GM18498 (cell line): Measurements from ENCODE around the gene ADGRA1.

Experiments
- ATAC-seq: cut with Tn5 transposase; IDR thresholded peaks from one replicate; pipeline ENCODE4 v1.9.1; 2021; ENCODE audit warnings: mild to moderate bottlenecking, moderate library complexity; ENCODE audit not compliant: unreplicated experiment

ADGRA1 gene

DNA sequence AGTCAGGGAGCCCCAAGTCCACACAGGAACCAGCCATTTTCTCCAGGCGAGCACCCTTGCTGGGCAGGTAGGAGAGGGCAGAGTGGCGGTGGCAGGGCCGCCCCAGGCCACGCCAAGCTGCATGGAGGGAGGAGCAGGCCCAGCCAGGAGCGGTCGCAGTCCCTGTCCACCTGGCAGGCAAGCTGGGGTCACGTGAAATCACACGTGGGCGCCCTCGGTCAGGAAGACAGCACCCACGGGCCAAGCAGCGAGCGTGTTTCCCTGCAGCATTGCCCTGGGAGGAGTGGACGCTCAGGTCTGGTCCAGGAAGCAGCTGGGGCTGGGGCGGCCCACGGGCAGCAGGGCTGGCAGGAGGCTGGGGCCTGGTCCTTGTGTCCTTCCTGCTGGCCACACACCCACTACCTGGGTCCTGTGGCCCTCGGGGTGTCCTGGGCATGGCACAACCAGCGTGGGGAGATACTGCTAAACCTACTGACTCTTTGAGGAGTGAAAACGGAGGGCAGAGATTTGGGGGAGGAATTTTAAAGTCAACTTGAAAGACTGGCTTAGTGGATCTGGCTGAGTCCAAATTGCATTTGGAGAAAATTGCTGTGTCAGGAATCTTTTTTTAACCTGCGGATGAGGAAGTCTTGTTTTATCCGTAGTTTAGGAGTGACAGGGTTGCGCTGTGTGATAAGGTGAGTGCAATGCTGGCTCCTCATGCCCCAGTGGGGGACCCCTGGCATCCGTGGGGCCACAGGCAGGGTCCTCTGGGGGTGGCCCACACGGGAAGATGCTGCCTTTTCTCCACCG lies 12.2 kb upstream of the ADGRA1 start:
- no peak for ATAC-seq

DNA sequence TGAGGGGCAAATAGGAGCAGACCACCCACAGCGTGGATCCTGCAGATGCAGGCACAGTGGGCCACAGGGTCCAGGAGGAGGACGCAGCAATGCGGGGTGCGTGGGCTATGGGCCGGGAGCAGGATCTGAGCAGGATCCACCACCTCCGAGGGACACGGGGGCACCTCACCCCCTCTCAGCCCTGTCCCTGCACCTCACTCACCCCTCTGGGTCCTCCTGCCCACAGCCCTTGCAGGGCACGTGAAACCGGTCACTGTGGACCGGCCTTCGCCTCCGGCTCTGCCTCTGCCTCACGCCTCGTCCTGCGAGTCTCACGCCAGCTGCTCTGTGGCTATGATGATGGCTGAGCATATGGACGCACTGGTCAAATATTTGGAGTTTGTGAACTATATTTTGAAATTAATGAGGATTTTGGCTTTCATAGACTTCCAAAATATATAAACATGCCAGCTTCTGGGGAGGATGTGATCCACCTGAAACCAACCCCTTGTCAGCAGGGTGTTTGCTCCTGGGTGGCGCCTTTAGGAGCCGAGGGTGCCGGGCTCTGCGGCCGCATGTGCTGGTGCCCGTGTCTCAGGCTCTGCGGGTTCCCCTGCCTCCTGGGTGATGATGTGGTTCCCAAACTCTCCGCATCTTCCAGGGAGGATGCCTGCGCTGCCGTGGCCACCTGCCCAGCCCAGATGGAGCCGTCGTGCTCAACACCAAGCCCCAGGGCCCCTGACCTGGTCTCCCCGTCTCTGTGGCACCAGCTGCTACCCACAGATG lies 11.3 kb upstream of the ADGRA1 start:
- ATAC-seq = no peak

DNA sequence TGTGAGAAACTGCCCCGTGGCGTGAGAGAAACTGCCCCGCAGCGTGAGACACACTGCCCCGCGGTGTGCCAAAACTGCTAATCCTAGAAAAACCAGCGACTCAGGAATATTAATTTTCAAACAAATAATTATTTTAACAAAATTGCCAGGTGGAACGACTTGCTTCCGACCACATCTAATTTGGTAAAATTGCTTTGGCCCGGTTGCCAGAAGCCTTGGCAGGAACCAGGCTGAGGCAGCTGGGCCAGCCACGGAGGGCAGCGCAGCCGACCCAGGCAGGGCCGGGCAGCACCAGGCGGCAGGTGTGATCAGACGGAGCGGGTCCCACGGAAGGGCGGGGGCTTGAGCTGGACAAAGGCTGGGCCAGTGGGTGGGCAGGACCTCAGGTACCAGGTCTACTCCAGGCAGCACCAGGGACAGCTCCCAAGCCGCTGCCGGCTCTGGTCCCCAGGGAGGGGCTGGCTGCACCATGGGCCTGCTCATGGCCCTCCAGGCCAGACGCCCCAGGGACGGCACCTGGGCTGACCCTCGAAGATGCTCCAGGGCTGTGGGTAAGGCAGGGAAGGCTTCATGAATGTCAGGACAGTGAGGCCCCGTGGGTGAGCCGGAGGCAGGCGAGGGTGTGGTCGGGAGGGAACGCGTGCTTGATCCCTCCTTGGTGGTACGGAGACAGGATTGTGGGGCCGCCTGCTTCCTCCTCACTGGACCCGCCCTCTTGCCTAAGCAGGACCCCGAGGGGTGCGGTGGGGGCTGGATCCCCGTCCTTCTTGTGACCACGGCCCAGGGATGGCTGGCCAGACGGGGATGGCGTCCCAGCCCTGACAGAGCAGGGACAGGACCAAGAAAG lies 7.7 kb upstream of the ADGRA1 start:
- no peak for ATAC-seq

DNA sequence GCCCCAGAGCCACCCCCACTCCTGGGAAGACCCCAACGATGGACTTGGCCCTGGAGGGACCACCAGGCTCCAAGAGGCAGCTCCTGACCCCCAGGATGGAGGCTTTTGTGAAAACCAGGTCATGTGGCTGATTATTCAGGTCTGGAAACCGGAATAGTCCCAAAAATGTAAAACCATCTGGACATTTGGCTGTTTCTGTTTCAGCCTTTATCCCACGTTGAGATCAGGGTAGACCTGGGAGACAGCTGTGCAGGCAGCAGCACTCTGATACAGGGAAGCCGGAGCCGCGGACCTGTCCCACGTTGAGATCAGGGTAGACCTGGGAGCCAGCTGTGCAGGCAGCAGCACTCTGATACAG lies 7.1 kb upstream of the ADGRA1 start:
- ATAC-seq = no peak

DNA sequence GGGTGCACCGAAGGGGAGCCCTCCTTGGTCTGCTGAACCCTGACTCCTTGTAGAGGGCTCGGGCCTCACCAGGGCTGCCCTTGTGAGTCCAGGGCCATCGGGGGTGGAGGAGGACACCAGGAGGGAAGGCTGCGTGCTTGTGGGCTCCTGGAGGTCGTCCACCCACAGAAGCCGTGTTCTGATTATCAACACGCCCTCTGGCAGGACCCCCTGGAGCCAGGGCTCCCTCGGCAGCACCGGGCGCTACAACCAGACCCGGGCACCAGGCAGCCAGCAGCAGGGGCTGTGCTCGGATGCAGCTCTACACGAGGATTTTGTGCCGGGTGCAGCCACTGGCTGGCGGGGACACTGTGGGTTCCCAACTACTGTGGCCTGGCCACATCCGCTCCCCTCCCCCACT lies 6.1 kb upstream of the ADGRA1 start:
- no peak for ATAC-seq

DNA sequence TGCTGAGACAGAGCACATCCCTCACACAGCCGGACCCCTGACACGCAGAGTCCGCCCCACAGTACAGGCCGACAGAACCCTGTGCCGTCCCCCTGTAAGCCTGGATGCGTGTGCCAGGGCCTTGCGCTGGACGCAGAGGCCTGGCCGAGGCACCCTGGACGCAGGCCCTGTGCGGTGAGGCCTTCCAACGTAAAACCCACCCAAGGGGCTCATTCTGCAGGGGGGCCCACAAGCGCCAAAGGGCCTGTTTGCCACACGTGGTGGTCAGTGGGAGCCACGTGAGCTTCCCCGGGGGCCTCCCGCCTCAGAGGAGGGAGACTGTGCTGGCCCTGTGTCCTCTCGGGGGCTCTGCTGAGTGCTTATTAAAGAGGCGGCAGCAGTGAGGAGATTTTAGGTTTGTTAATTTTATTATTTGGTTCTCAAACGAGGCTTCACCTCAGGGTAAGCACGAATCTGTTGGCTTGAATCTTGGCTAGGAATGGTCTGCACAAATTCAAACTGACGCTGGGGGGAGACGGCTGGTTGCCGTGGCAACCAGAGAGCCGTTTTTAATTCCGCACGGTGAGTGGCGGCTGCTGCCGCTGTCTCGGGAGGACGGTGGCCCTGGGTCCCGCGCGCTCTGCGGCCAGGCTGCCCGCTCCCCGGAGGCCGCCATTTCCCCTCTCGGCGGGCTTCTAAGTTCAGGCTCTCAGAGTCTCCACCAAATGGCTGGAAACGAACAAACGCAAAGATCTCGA lies 4.9 kb upstream of the ADGRA1 start:
- no peak for ATAC-seq

DNA sequence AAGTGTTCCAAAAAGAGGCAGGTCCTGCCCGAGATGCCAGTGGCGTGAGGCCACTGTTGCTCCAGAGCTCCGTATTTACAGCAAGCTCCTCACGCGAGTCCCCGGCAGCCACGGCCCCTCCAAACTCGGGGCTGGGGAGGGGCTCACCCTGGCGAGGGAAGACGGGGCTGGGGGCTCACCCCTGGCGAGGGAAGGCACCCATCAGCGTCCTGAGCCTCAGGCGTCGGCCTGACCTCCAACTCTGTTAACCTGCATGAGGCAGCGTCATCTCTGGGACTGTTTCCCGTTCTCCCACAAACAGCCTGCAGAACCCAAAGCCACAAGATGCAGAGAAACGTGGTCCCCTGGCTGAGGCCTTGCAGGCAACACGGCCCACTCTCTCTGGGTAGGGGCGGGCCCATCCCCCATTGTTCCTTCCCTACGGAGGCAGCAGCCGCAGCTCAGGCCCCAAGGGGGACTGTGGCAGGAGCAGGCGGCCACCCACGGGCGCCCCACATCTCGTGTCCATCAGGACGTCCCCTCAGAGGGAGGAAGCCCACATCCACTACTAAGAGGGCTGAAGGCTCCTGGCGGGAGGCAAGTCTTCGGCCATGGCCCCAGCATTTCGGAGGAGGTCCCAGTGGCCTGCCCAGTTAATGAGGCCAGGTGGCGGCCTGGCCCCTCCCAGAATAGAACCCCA lies 4.2 kb upstream of the ADGRA1 start:
- no peak for ATAC-seq

DNA sequence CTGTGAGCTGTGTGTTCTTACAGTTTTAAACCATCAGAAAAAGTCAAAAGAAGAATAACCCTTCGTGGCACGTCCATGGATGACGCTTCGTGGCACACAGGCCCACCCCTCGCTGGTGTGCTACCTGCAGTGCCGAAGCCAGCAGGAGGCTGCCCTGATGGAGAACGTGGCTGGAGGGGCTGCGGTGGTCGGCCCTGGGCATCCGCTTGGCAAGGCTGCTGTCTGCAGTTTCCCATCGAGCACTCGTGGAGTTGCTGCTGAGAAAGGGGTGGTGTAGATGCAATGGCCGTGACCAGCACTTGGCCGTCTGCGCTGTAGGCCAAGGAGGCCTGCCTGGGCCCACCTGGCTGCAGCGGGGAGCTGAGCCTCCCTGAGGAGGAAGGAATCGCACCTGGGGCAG lies 3.2 kb upstream of the ADGRA1 start:
- no peak for ATAC-seq

DNA sequence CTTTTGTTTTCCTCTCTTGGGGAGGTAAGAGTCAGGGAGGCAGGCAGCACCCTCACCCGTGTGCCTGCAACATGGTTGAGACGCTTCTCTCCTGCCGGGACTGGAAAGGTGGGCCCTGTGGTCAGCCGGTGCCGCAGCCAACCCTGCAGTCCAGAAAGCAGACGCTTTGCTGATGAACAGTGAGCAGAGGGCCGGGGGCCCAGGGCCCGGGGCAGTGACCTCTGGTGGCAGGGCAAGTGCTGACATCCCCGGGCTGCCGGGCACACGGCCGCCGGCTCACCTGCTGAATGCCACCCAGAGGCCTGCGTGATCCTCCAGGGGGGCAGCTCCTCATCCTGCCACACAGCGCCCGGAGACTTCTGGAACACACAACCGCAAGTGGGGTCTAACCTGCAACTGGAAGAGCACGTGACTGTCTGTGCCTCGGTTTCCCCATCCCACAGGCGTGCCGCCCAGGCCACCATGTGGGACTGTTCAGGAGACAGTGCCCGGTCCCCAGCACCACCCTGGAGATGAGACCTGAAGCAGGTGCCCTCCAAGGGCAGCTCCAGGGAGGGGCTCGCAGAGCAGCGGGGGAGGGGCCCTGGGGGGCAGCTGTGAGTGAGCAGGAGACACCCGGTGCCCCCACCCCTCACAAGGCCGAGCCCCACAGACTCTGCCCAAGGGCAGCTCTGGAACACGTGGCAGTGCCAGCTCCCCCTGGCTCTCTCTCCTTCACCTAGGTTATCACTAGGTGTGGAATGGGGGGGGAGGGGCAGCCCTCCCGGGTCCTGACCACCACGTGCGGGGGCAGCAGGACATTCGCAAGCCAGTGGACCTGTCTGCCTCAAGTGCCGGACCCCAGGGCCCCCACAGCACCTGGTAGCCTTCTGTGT lies 2.2 kb upstream of the ADGRA1 start:
- ATAC-seq = no peak

DNA sequence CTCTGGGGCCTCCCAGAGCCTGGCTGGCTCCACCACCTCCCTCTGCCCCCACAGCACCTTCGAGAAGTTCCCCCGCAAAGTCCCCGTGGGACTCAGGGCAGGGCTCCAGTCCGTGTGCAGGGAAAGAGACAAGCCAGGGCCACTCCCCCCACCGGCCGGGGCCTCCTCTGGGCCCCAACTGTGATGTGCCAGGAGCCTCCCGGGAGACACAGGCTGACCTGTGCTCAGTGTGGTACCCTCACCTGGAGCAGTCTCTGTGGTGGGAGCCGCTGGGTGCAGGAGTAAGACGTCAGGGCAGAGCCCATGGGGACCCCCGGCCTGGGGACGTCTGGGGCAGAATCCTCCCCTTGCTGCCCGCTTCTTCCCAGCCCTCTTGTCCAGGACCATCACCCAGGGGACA lies 1.5 kb upstream of the ADGRA1 start:
- no peak for ATAC-seq

DNA sequence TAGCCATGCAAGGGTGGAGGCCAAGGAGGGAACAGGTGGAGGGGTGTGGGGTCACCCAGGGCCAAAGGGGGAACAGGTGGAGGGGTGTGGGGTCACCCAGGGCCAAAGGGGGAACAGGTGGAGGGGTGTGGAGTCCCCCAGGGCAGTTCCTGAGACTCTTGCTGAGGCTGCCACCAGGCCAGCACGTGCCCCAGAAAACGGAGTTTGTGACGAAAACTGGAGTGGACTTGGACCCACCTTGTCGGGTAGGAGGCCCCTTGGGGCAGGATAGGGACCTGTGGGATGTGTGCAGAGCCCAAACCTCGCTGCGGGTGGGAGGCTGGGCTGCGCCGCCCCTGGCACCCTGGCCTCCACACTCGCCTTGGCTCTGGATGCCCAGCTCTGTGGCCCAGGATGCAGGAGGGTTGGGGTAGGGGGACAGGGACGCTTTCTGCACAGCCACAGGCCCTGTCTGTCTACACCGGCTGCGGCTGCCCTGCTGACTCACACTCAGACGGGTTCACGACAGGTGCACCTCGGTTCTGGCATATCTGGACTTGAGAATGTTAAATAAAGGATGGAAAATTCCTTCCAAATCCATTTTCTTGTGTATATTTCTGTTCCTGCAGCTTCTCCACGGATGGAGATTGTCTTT lies 562 bp upstream of the ADGRA1 start:
- no peak for ATAC-seq

DNA sequence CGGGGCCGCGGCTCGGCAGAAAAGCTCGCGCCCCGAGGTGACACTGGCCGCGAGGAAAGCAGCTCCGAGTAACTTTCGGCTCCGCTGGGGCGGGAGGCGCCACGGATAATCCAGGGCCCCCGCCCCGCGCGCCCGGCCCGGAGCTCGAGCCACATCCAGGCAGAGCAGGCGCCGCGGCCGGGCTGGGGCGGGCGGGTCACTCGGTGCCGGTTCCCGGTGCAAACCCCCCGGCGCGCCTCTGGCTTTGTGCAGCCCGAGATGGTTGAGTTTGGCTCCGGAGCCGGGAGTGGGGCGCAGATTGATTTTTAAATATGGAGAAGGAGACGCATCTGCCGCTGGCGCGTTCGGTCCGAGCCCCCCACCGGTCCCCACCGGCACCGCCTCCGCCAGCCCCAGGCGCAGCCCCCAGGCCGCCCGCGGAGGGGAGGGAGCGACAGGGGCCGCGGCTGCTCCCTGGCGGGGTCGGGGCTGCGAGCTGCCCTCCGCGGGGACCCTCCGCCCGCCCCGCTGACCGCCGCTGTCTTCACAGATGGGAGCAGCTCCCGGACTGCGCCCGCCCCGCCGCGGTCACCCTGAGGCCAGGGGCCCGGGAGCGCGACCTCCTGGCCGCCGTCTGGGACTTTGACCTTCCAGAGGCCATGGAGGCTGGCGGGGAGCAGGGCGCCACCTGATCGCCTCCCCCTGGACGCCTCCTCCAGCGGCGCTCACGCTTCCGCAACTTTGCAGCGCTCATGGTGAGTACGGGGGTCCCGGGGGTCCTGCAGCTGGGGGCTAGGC lies 643 bp downstream of the ADGRA1 start:
- no peak for ATAC-seq

DNA sequence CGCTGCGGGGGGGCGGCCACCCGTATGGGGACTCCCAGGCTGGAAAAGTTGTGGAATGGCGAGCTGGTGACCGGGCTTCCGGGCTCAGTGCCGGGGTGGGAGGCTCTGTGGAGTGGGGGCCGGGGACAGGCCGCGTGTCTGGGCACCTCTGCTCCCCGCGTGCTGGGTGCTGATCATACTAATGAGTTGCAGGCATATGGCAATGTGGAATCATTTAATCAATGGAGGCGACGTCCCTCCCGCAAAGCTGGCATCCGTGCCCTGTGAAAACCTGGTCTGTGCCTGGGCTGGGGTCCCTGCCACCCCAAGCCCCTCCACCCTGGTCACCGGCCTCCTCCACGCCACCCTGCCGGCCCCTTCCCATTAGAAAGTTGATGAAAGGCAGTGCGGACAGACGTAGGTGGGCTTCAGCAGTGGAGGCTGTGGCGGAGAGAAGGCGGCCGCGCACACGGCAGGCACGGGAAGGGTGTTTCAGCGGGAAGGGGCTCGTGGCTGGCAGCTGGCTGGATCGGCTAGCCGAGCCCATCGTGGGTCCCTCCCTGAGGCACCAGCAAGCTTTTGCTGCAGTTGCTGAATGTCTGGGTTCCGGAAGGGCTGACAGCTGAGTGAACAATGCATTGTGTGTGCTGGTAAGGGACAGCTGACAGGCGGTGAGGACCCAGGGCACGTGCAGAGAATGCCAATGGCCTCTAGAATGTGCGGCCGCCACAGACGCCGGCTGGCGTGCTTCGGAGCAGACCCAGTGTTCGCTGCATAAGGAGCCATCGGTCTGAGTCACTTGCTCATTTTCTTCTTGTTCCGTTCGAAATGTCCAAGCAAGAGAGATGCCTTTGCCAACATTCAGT lies 1.5 kb downstream of the ADGRA1 start:
- ATAC-seq = no peak

DNA sequence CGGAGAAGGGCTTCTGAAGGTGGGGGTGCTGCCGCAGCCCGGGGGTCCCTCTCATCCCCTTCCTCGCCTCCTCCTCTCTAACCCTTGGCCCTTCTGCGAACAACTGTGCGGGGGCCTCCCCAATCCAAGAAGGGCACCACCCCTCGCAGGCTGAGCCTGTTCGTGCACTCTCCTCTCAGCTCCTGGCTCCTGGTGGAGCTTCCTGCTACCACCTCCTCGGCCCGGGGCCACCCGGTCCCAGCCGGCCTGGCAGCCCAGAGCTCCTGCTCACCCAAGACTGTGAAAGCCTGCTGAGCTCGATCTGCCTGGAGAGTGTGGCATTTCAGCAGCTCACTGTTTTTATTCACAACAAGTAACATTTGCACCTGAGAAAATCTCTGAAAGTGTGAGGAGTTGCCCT lies 2.4 kb downstream of the ADGRA1 start:
- ATAC-seq = no peak

DNA sequence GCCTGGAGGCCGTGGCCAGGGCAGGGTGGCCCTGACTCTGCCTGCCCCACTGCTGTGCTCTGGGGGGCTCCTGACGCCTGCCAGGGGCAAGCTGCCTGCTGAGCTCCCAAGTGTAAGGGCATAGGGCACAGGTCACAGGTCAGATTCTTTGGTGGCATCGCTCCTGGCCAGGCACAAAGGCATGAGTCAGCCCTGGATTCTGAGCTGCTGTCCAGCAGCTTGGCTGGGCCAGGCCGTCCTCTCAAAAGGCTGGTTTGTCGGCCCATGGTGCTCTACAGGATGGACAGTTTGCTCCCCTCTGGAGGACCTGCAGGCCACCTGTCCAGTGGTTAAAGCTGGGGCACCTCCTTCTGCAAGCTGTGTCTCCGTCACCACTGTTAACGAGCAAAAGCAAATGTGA lies 2.9 kb downstream of the ADGRA1 start:
- no peak for ATAC-seq

DNA sequence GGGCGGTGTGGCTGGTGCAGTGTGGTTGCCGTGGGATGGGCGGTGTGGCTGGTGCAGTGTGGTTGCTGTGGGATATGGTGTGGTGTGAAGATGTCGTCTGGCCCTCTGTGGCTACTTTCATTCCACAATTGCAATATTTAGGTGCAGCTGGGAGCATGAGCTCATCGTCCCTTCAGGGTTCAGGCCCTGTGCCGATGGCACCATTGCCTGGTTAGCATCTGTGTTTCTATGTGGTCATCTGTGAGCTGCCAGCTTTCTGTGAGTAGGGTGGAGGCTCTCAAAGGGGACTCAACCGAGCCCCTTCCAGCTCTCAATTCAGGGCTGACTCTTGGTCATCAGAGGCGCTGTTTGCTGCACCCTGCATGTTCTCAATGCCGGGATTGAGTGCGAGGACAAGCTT lies 3.6 kb downstream of the ADGRA1 start:
- ATAC-seq = no peak

DNA sequence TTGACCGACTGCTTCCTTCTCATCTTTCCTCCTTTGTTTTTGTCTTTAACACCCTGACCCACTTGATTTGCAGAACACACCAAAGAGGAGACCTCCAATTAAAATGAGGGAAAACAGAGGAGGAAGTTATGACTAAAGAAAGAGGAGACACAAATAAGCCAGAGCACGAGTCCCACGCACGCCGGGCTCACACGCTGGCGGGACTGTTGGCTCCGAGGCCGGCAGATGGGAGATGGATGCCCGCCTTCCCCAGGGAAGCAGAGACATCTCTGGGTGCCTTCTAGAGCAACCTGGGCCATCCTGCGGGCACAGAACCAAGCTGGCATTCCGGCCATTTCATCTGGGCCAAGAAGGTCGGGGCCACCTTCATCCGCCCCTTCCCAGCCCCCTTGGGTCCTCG lies 5.6 kb downstream of the ADGRA1 start:
- ATAC-seq = no peak
